Endothelial cell of umbilical vein (primary cell): ENCODE data around the gene UROC1.

ENCODE experiments used
- CTCF ChIP-seq, 2 donors: IDR thresholded peaks; 1 replicate in 1 of 2; 2 replicates in 1 of 2; pipeline ENCODE4 v1.5.1; 2011; ENCODE audit warnings: low read length in 2 of 2, mild to moderate bottlenecking in 2 of 2, moderate library complexity in 2 of 2, control low read depth in 1 of 2, inconsistent platforms in 1 of 2, low read depth in 1 of 2; ENCODE audit not compliant: insufficient read depth in 1 of 2; ENCODE audit errors: extremely low read depth in 1 of 2
- EZH2 ChIP-seq: IDR thresholded peaks from 2 replicates; pipeline ENCODE4 v1.6.1; 2012; ENCODE audit warnings: borderline replicate concordance, low read depth, mild to moderate bottlenecking, moderate library complexity, low read length, inconsistent platforms; ENCODE audit not compliant: severe bottlenecking
- FOS ChIP-seq: IDR thresholded peaks from 2 replicates; pipeline ENCODE4 v1.6.1; 2011; ENCODE audit warnings: mild to moderate bottlenecking, low read length, moderate library complexity, borderline replicate concordance; ENCODE audit not compliant: insufficient read depth
- JUN ChIP-seq: IDR thresholded peaks from 2 replicates; pipeline ENCODE4 v1.6.1; 2011; ENCODE audit warnings: borderline replicate concordance, low read depth; ENCODE audit not compliant: insufficient read length, insufficient read depth
- MYC ChIP-seq: IDR thresholded peaks from one replicate; pipeline ENCODE4 v1.6.1; 2011; ENCODE audit warnings: mild to moderate bottlenecking, low read depth, low read length
- POLR2A ChIP-seq: IDR thresholded peaks from 2 replicates; pipeline ENCODE4 v1.6.1; 2012; ENCODE audit warnings: low read depth, mild to moderate bottlenecking, control low read depth, low read length
- POLR2AphosphoS5 ChIP-seq: IDR thresholded peaks from 2 replicates; pipeline ENCODE4 v1.6.1; 2012; ENCODE audit warnings: low read depth, mild to moderate bottlenecking, control low read depth, low read length, moderate library complexity; ENCODE audit not compliant: insufficient read depth

DNA sequence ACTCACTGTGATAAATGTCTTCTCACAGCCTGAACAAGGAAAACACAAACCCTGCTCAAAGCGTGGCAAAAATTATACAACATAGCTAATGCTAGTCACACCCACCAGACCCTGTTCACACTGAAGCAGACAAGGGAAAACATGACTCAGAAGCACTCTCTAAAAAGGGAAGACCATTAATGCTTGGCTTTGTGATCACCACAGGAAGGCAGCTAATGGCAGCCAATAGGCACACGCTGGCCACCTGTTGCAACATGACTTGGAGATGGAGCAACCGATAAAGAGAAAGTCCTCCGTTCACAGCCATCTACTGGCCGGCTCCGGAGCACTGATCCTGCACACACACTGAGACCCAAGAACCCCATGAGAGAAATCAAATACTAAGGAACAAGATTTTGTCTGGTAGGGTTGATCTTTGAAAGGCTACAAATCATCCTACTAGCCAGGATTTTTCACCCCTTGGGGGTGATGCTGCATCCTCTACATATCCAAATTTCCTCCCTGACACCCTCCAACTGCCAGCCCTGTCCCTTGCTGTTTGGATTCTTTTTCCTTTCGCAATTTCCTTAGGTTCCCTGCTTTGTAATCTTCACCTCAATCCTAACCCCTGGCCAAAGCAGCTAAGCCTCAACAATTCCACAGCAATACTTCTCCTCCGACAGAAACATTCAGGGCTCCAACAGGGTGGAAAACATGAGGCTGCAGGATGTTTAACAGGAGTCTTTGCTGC is 45.1 kb downstream of the UROC1 start:
- TF ChIP-seq JUN (peak; percentile 60), POLR2AphosphoS5 (no peak), CTCF (IDR thresholded peaks at IDR 0.05; ENCODE audit: extremely low read depth in 1 of 2, insufficient read depth in 1 of 2, low read depth in 1 of 2, low read length in 2 of 2) (no peak), POLR2A (no peak), EZH2 (no peak), FOS (peak; percentile 51), MYC (no peak)
